NCI-H2081 (cell line): ENCODE results near the gene ITGAL.
"Not testable (repeated sequence)": the region's sequence is repeated elsewhere in the genome, so short reads cannot be mapped to it uniquely, and the experiment has no call there.

Source experiments
- DNase-seq, 2 experiments: peaks; one replicate each; lab custom pipeline; 2025; lab: John Stamatoyannopoulos, UW

Gene ITGAL

GRCh38 chr16:30457743-30458560 lies 14.6 kb upstream of the ITGAL start:
- DNase-seq = no peak

GRCh38 chr16:30458561-30459394 lies 13.8 kb upstream of the ITGAL start:
- no peak for DNase-seq

- no peak for DNase-seq
These were observed 13.1 kb upstream of the ITGAL start for GRCh38 chr16:30459456-30459855.

- not testable (repeated sequence) for DNase-seq
These were observed 11.1 kb upstream of the ITGAL start for GRCh38 chr16:30461426-30461825.

GRCh38 chr16:30464078-30464477 lies 8.5 kb upstream of the ITGAL start:
- no peak for DNase-seq

- DNase-seq = no peak
These were observed 2.4 kb upstream of the ITGAL start for GRCh38 chr16:30470170-30470512.

GRCh38 chr16:30470632-30470995 lies 1.9 kb upstream of the ITGAL start:
- no peak for DNase-seq

- no peak for DNase-seq
These were observed 910 bp downstream of the ITGAL start for GRCh38 chr16:30473231-30474073.

GRCh38 chr16:30474074-30474452 lies 1.5 kb downstream of the ITGAL start:
- DNase-seq = no peak

GRCh38 chr16:30474684-30475083 lies 2.1 kb downstream of the ITGAL start:
- no peak for DNase-seq

- no peak for DNase-seq
These were observed 4.4 kb downstream of the ITGAL start for GRCh38 chr16:30476991-30477390.

GRCh38 chr16:30477773-30478172 lies 5.2 kb downstream of the ITGAL start:
- not testable (repeated sequence) for DNase-seq

GRCh38 chr16:30478766-30479478 lies 6.4 kb downstream of the ITGAL start:
- DNase-seq = no peak

GRCh38 chr16:30481381-30481780 lies 8.8 kb downstream of the ITGAL start:
- DNase-seq = no peak

- DNase-seq = no peak
These were observed 9.8 kb downstream of the ITGAL start for GRCh38 chr16:30482366-30482765.

- no peak for DNase-seq
These were observed 12.3 kb downstream of the ITGAL start for GRCh38 chr16:30484887-30485286.

- no peak for DNase-seq
These were observed 13.4 kb downstream of the ITGAL start for GRCh38 chr16:30485818-30486436.

- no peak for DNase-seq
These were observed 16.4 kb downstream of the ITGAL start for GRCh38 chr16:30488764-30489605.

GRCh38 chr16:30490210-30490609 lies 17.7 kb downstream of the ITGAL start:
- no peak for DNase-seq

GRCh38 chr16:30491229-30491628 lies 18.7 kb downstream of the ITGAL start:
- DNase-seq = no peak
